Testis (tissue), 5 donors: Measurements from ENCODE around the gene VPS26C. TPM values are rescaled to one million over a fixed set of nuclear protein-coding genes. Genes with fewer than 3 reads are reported as not detected.
A peak's percentile ranks its signal among the peaks of the same experiment; 100 is the strongest.
"Not testable (repeated sequence)": the region's sequence is repeated elsewhere in the genome, so short reads cannot be mapped to it uniquely, and the experiment has no call there.

Experiments used
- DNase-seq: peaks from one replicate; pipeline ENCODE4 v3.0.0-alpha.2; 2019
- H3K27ac ChIP-seq, 2 donors: fragments of 200-600 bp; sonication (generic); one replicate each; pipeline ENCODE4 v1.5.1; 2019
- H3K27me3 ChIP-seq: fragments of 200-600 bp; sonication (generic); one replicate; pipeline ENCODE4 v1.5.1; 2019
- H3K36me3 ChIP-seq: fragments of 200-600 bp; sonication (generic); one replicate; pipeline ENCODE4 v1.5.1; 2017; ENCODE audit warnings: low read depth; ENCODE audit errors: missing control alignments
- H3K4me1 ChIP-seq: fragments of 200-600 bp; sonication (generic); one replicate; pipeline ENCODE4 v1.5.1; 2019
- H3K4me3 ChIP-seq, 2 donors: fragments of 200-600 bp; sonication (generic); one replicate each; pipeline ENCODE4 v1.5.1; 2017 to 2019
- H3K9me3 ChIP-seq: fragments of 200-600 bp; sonication (generic); one replicate; pipeline ENCODE4 v1.5.1; 2017
- CTCF ChIP-seq, 3 experiments: fragments of 450-650 bp in 2 of 3; fragments of 200-600 bp in 1 of 3; sonication (generic) in 1 of 3; IDR thresholded peaks; one replicate each; pipeline ENCODE4 v1.5.1; 2016 to 2019; ENCODE audit warnings: antibody characterized with exemption in 3 of 3, mild to moderate bottlenecking in 2 of 3, moderate library complexity in 1 of 3
- POLR2A ChIP-seq: fragments of 450-650 bp; IDR thresholded peaks from one replicate; pipeline ENCODE4 v1.6.1; 2017; ENCODE audit warnings: antibody characterized with exemption, mild to moderate bottlenecking, moderate library complexity
- WGBS, 2 donors: methylation state at CpG; one replicate each; pipeline ENCODE4 v1.1.5; 2018; 5-methylcytosine and 5-hydroxymethylcytosine counted together
- intact Hi-C: fragments of 100-400 bp; cut with DNase I; formaldehyde crosslinking; loops from one replicate; pipeline ENCODE4 v1.15.1; 2023; ENCODE audit warnings: low total_unique reads
- long read RNA-seq, 2 donors: transcript quantifications; one replicate each; lab custom pipeline, GENCODE V29; 2026
- polyA plus RNA-seq: library from polyadenylated mRNA; stranded (reverse); fragments of 350-450 nt; fragmentation: Illumina TruSeq; extraction: RNeasy Lipid Tissue Mini Kit (QIAGEN cat#74804); gene quantifications from one replicate; pipeline ENCODE4 v1.2.3, GENCODE V29; 2014; ENCODE audit warnings: low read depth, low replicate concordance; ENCODE audit not compliant: insufficient read depth
- total RNA-seq, 2 donors: library from RNA; depleted of rRNA; stranded (reverse); fragments of >200 nt; gene quantifications; one replicate each; pipeline ENCODE4 v1.2.3, GENCODE V29; 2016

VPS26C gene
- total RNA-seq (10 to 100 TPM; 46.5 to 48.1 TPM), polyA plus RNA-seq (25.3 TPM)
- long read RNA-seq, donor 1, partial matches to known transcripts, result 0 of 6 reads
- long read RNA-seq, donor 1, other reads (novel, unspliced or antisense), result 0 of 6 reads
- long read RNA-seq, donor 2, partial matches to known transcripts, result 0 of 7 reads
- long read RNA-seq, donor 2, other reads (novel, unspliced or antisense), result 0 of 7 reads

- TF ChIP-seq POLR2A (no peak), CTCF (IDR thresholded peaks at IDR 0.05) (no peak)
- no peaks in the 10 kb centered on the region for H3K36me3 ChIP-seq
- H3K4me3 ChIP-seq, result peak within 1 kb of the TSS; percentile 88 to 89
- H3K9me3 ChIP-seq, result no peaks in the 10 kb centered on the region
- 0% methylated on average over 44 to 67 of the region's 86 CpGs for WGBS, 2 donors
- DNase-seq, result peak; percentile 98
- no peaks in the 10 kb centered on the region for H3K27me3 ChIP-seq
- intact Hi-C loops, result loop anchor here (2.0 kb wide), 1 partner anchor 99 kb away; the partner anchor contains the start of gene DYRK1A
- H3K4me1 ChIP-seq, result peaks cover 12% of the 10 kb centered on the region
- peak within 1 kb of the TSS; percentile 95 for H3K27ac ChIP-seq
These were observed at the start of gene VPS26C for GRCh38 chr21:37267269-37268185. TSS of gene VPS26C (minus strand) at chr21:37267334. CDS start at chr21:37267294, 40 bp downstream.

GRCh38 chr21:37316072-37316471, 48.9 kb upstream of the VPS26C start:
- H3K36me3 ChIP-seq, H3K27me3 ChIP-seq, H3K4me3 ChIP-seq, H3K27ac ChIP-seq, DNase-seq, intact Hi-C loops, H3K4me1 ChIP-seq, H3K9me3 ChIP-seq: not testable (repeated sequence)
- 83 to 85% methylated on average over 2 of the region's 2 CpGs for WGBS, 2 donors

GRCh38 chr21:37300114-37300751, 33.1 kb upstream of the VPS26C start:
- no peaks in the 10 kb centered on the region for H3K27me3 ChIP-seq
- intact Hi-C loops, result no loop called here
- DNase-seq, result no peak
- no peak for TF ChIP-seq POLR2A
- no peak for TF ChIP-seq CTCF (IDR thresholded peaks at IDR 0.05)
- H3K27ac ChIP-seq, result no peak overlapping the region
- H3K9me3 ChIP-seq, result no peaks in the 10 kb centered on the region
- WGBS, 2 donors, result 74 to 78% methylated on average over 4 of the region's 4 CpGs
- H3K36me3 ChIP-seq, result no peaks in the 10 kb centered on the region
- no peaks in the 10 kb centered on the region for H3K4me1 ChIP-seq
- H3K4me3 ChIP-seq, result no peak overlapping the region

DNA sequence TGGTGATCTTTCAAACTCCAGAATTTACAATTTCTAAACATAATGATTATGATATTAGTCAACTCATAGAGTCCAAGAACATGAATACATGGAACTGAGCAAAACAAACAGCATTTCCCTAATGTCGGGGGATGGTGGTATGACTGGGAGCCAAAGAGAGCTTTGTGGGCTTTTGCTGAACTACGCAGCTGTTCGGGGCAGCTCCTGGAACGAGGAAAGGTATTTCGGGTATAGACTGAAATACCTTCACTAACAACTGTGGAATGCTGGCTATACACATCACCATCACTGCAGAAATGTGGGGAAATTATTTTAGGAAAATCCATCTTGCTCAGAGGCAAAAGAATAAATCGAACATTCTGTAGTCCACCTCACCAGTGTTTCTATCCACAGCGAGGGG, 30.2 kb upstream of the VPS26C start:
- intact Hi-C loops, result no loop called here
- WGBS, 2 donors, result 88 to 89% methylated on average over 7 of the region's 7 CpGs
- Histone ChIP-seq H3K9me3 (no peaks in the 10 kb centered on the region), H3K4me1 (peaks cover 4% of the 10 kb centered on the region), H3K27ac (no peak overlapping the region), H3K4me3 (no peak overlapping the region), H3K36me3 (no peaks in the 10 kb centered on the region), H3K27me3 (no peaks in the 10 kb centered on the region)
- no peak for DNase-seq
- TF ChIP-seq POLR2A (no peak), CTCF (IDR thresholded peaks at IDR 0.05) (no peak)

GRCh38 chr21:37294679-37295078, 27.5 kb upstream of the VPS26C start:
- Histone ChIP-seq H3K4me3 (no peak overlapping the region), H3K9me3 (no peaks in the 10 kb centered on the region), H3K27ac (no peak overlapping the region), H3K27me3 (no peaks in the 10 kb centered on the region), H3K36me3 (no peaks in the 10 kb centered on the region), H3K4me1 (peaks cover 4% of the 10 kb centered on the region)
- no peak for TF ChIP-seq POLR2A
- intact Hi-C loops, result no loop called here
- WGBS, 2 donors, result 60 to 80% methylated on average over 5 of the region's 5 CpGs
- DNase-seq, result no peak
